GM21737 (cell line): ENCODE measurements around the gene PORCN.

Experiments
- ATAC-seq: cut with Tn5 transposase; IDR thresholded peaks from one replicate; pipeline ENCODE4 v1.9.1; 2021; ENCODE audit warnings: mild to moderate bottlenecking, moderate library complexity; ENCODE audit not compliant: unreplicated experiment

The PORCN gene

DNA sequence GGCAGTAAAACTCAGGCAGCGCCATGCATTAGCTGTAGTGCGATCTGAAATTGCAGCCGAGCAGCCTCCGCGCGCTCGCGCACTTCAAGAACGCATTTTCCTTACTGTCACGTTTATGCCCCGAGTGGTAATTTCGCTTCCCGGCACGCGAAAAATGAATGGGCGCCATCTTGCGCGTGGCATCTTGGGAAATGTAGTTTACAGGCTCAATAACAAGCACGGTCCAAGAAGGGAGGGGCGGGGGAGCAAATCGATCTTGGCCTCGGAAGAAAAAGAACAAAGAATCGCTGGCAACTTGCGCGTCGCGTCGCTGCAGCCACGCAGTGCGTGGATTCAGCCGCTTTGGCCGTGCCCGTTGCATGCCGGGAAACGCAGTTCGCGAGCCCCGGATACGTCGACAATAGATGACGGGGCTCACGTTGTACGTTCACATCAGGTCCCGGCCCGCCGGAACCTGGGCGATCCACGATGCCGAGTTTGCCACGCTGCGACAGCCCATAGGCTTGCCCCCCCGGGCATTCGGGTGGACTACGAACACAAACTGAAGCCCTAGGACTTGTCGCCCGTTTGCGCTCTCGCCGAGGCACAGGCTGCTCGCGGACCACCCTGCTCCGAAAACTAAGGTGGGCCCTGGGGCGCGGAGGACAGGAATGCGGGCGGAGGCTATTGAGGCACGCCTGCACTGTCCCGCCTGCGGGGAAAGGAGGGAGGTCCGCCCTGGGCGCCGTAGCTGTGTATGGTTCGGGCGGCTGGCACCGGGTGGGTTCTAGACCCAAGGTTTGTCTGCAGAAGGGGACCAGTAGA, 32.8 kb upstream of the PORCN start, which contains the start of gene FTSJ1:
FTSJ1 (plus strand) TSS at position 426 of the 804 bp plus-strand sequence. CDS start 1,849 bp downstream, outside the sequence.
- ATAC-seq = peak; percentile 72

- ATAC-seq = no peak
Observed at GRCh38 chrX:48476919-48477318, 31.9 kb upstream of the PORCN start.

- no peak for ATAC-seq
Observed at GRCh38 chrX:48477960-48478755, 30.6 kb upstream of the PORCN start.

DNA sequence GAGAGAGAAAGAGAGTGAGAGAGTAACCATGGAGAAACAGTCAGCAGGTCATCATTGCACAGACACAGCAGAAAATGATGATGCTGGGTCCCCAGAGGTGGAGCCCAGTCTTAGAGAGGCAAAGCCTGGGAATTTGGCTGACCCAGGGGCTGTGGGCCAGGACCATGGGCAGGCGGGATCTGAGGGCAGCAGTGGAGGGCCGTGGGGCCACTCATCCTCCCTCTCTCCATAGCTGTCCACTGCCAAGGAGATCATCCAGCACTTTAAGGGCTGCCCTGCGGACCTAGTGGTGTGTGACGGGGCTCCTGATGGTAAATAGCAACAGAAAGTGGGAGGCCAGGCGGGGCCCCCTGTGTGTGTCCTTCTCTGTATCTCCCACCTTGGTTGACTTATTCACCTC, 30.0 kb upstream of the PORCN start:
- no peak for ATAC-seq

- no peak for ATAC-seq
Observed at GRCh38 chrX:48480142-48480541, 28.6 kb upstream of the PORCN start.

DNA sequence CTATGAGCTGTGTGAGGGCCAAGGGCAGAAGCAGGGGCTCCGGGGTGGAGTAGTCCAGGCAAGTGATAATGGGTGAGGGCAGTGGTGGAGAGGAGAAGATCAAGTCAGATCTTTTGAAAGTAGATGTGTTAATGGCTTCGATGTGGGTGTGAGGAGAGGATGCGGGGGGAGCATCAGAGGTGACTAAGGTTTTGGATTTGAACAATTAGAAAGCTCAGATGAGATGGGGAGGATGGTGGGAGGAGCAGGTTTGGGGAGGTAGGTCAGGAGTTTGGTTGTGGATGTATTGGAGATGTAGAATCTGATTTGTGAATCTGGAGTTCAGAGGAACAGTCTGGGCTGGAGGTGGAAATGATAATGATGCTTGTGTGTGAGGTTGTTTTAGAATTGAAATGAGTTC, 28.2 kb upstream of the PORCN start:
- ATAC-seq = no peak

GRCh38 chrX:48482526-48482925, 26.3 kb upstream of the PORCN start:
- ATAC-seq = no peak

GRCh38 chrX:48487362-48487798, 21.4 kb upstream of the PORCN start:
- no peak for ATAC-seq

- ATAC-seq = no peak
Observed at GRCh38 chrX:48488034-48488433, 20.8 kb upstream of the PORCN start.

- ATAC-seq = no peak
Observed at GRCh38 chrX:48489296-48489695, 19.5 kb upstream of the PORCN start.

- no peak for ATAC-seq
Observed at GRCh38 chrX:48489892-48490291, 18.9 kb upstream of the PORCN start.

GRCh38 chrX:48490661-48491060, 18.1 kb upstream of the PORCN start:
- no peak for ATAC-seq

- no peak for ATAC-seq
Observed at GRCh38 chrX:48491809-48492208, 17.0 kb upstream of the PORCN start.

DNA sequence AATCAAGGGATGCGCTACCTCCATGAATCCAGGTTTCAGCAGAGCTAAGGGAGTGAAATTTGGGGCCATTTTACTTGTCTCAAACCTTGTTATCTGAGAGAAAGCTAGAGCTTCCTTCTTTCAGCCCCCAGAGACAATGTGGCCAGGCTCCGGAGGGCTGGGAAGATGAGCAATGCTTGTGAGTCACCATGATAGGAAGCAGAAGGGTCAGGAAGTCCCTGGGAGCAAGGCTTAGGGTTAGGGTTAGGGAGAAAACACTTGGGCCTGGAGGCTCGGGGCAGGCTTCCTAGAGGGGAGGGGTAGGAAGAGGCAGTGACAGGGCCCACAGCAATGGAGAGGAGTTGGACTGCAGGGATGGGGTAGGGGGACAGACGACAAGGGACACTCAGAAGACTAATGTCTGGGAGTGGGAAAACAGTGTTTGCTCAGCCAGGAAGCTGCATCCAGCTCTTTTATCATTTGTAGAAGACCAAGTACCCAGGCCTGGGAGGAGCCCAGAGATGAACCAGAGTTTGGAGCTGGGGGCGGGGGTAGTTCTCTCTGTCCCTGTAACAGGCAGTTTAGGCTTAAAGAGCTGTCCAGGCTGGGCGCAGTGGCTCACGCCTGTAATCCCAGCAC, 16.4 kb upstream of the PORCN start:
- no peak for ATAC-seq

DNA sequence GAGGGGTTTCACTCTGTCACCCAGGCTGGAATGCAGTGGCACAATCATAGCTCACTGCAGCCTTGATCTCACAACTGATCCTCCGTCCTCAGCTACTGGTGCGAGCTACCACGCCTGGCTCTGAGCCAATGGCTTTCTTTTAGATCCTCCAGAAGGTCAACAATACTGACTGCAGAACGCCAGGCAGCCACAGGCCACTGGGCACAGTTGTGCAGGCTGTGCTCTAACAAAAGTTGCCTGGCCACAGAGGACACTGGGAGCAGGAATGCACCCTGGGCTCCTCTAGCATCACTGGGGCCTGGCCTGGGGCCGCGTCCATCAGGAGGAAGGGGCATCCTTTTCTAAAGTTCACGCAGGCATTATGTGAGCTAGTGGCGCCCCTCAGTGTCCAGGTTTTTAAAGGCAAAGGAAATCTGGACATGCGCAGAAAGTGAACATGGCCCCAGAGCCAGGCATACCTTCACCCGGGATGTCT, 14.9 kb upstream of the PORCN start:
- ATAC-seq = no peak

DNA sequence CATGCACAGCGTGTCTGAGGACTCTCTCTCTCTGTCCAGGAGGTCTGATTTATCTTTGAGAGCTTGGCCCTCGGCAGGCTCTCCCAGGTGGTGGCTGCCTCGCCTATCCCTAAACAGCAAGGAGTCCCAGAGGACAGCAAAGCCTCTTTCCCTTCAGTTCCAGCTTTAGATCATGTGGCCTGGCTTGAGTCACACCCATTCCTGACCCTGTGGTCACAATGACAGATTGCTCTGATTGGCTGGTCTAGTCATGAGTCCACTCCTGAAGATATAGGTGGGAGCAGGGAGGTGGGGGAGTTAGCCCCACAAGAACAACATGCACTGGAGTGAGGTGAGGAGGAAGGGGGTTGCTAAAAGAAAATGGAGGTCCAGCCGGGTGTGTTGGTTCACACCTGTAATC, 12.1 kb upstream of the PORCN start:
- ATAC-seq = no peak

GRCh38 chrX:48497871-48498270, 10.9 kb upstream of the PORCN start:
- ATAC-seq = no peak

DNA sequence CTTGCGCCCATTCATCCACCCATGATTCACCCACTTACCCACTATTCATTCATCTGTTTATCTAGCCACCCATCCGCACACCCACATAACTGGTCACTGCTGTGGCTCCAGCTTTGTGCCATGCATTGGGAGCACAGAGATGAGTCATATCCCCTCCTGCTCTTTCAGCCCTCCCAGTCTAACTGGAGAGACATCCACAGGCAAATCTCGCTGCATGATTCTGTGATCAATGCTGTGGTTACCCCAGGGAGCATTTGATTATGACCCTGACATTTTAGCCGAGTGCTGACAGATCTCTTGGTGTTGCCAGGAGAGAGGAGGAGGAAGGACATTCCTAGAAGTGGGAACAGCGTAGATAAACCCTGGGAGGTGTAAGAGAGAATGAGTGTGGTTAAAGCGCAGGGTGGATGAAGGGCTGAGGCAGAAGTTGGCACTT, 10.4 kb upstream of the PORCN start:
- ATAC-seq = no peak

- no peak for ATAC-seq
Observed at GRCh38 chrX:48504261-48504660, 4.5 kb upstream of the PORCN start.

DNA sequence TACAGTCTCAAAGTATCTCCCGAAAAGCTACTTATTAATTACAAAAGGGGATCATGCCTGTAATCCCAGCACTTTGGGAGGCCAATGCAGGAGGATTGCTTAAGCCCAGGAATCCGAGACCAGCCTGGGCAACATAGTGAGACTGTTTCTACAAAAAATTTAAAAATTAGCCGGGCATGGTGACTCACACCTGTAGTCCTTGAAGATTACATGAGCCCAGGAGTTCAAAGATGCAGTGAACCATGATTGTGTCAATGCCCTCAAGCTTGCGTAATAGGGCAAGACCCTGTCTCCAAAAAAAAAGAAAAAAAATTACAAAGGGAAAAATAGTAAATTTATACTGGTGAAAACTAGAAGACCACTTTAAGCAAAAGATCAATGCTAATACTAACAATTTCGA, 3.3 kb upstream of the PORCN start:
- no peak for ATAC-seq

DNA sequence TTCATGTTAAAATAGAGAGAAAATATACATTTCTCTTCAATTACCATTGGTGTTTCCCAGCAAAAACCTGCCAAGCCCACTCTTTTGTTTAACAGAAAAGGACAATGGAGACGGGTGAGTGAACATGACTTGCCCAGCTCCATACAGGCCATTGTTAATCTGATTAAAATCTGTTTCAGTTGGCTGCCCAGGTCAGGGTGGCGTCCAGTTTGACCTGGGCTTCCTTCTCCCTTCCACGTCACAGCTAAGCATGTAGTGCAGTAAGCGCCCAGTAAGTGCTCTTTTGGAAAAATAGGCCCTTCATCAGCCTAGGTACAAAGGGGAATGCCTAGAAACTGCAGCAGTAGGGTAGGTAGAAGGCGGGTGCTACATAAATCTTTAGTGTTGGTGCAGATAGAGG, 1.5 kb upstream of the PORCN start:
- ATAC-seq = no peak

- ATAC-seq = no peak
Observed at GRCh38 chrX:48509245-48509590, 426 bp downstream of the PORCN start.
